ENCODE results near the gene CREBBP. TPM values are rescaled to one million over a fixed set of nuclear protein-coding genes. Genes with fewer than 3 reads are reported as not detected.

The CREBBP gene
- total and polyA plus RNA-seq, 2 donors = 11.6 to 20.7 TPM

- Histone ChIP-seq H3K36me3 (ENCODE audit: control insufficient read depth in 2 of 2, insufficient read depth in 2 of 2, low read length in 1 of 2) (peaks cover 0 to 11% of the 10 kb centered on the region in 2 donors), H3K4me1 (ENCODE audit: control insufficient read depth in 2 of 2, insufficient read depth in 2 of 2, low read length in 2 of 2) (peaks cover 0 to 3% of the 10 kb centered on the region in 2 donors), H3K9me3 (ENCODE audit: control insufficient read depth in 2 of 2, insufficient read depth in 1 of 2, low read length in 1 of 2) (no peaks in the 10 kb centered on the region), H3K4me3 (ENCODE audit: low read length in 2 of 2) (no peak overlapping the region), H3K27ac (ENCODE audit: low read depth in 1 of 2, low read length in 1 of 2) (no peak overlapping the region), H3K27me3 (ENCODE audit: control insufficient read depth in 2 of 2, insufficient read depth in 1 of 2, low read length in 1 of 2) (no peaks in the 10 kb centered on the region)
- WGBS = 71% methylated on average over 1 of the region's 1 CpG
- no peak for DNase-seq (ENCODE audit: low read depth in 6 of 9, low spot score in 9 of 9)
These were observed 81.2 kb downstream of the CREBBP start for GRCh38 chr16:3799354-3799753.

DNA sequence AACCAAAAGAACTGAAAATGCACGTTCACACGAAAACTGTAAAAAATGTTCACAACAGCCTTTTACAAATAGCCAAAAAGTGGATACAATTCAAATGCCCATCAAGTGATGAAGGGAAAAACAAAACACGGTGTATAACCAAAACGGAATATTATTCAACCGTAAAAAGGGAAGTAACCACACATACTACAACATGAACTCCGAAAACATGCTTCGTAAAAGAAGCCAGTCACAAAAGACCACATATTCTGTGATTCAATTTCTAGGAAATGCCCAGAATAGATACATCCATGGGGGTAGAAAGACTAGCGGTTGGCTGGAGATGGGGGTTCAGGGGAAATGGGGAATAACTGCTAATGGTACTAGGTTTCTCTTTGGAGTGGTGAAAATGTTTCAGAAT, 81.7 kb downstream of the CREBBP start:
- peaks cover 0 to 3% of the 10 kb centered on the region in 2 donors for H3K4me1 ChIP-seq (ENCODE audit: control insufficient read depth in 2 of 2, insufficient read depth in 2 of 2, low read length in 2 of 2)
- H3K9me3 ChIP-seq (ENCODE audit: control insufficient read depth in 2 of 2, insufficient read depth in 1 of 2, low read length in 1 of 2) = no peaks in the 10 kb centered on the region
- H3K4me3 ChIP-seq (ENCODE audit: low read length in 2 of 2) = no peak overlapping the region
- no peak overlapping the region for H3K27ac ChIP-seq (ENCODE audit: low read depth in 1 of 2, low read length in 1 of 2)
- no peak for DNase-seq (ENCODE audit: low read depth in 6 of 9, low spot score in 9 of 9)
- WGBS = 95% methylated on average over 8 of the region's 8 CpGs
- no peaks in the 10 kb centered on the region for H3K27me3 ChIP-seq (ENCODE audit: control insufficient read depth in 2 of 2, insufficient read depth in 1 of 2, low read length in 1 of 2)
- peaks cover under 1 to 12% of the 10 kb centered on the region in 2 donors for H3K36me3 ChIP-seq (ENCODE audit: control insufficient read depth in 2 of 2, insufficient read depth in 2 of 2, low read length in 1 of 2)

GRCh38 chr16:3797904-3798811, 82.4 kb downstream of the CREBBP start:
- peaks cover 7 to 14% of the 10 kb centered on the region in 2 donors for H3K36me3 ChIP-seq (ENCODE audit: control insufficient read depth in 2 of 2, insufficient read depth in 2 of 2, low read length in 1 of 2)
- DNase-seq (ENCODE audit: low read depth in 6 of 9, low spot score in 9 of 9) = no peak
- H3K4me1 ChIP-seq (ENCODE audit: control insufficient read depth in 2 of 2, insufficient read depth in 2 of 2, low read length in 2 of 2) = peaks cover 0 to 7% of the 10 kb centered on the region in 2 donors
- 90% methylated on average over 10 of the region's 10 CpGs for WGBS
- no peak overlapping the region for H3K4me3 ChIP-seq (ENCODE audit: low read length in 2 of 2)
- no peaks in the 10 kb centered on the region for H3K9me3 ChIP-seq (ENCODE audit: control insufficient read depth in 2 of 2, insufficient read depth in 1 of 2, low read length in 1 of 2)
- H3K27me3 ChIP-seq (ENCODE audit: control insufficient read depth in 2 of 2, insufficient read depth in 1 of 2, low read length in 1 of 2) = no peaks in the 10 kb centered on the region
- H3K27ac ChIP-seq (ENCODE audit: low read depth in 1 of 2, low read length in 1 of 2) = no peak overlapping the region

- H3K36me3 ChIP-seq (ENCODE audit: control insufficient read depth in 2 of 2, insufficient read depth in 2 of 2, low read length in 1 of 2) = peaks cover 14 to 18% of the 10 kb centered on the region in 2 donors
- H3K27me3 ChIP-seq (ENCODE audit: control insufficient read depth in 2 of 2, insufficient read depth in 1 of 2, low read length in 1 of 2) = no peaks in the 10 kb centered on the region
- H3K4me3 ChIP-seq (ENCODE audit: low read length in 2 of 2) = no peak overlapping the region
- WGBS = 4% methylated on average over 1 of the region's 1 CpG
- no peaks in the 10 kb centered on the region for H3K9me3 ChIP-seq (ENCODE audit: control insufficient read depth in 2 of 2, insufficient read depth in 1 of 2, low read length in 1 of 2)
- H3K4me1 ChIP-seq (ENCODE audit: control insufficient read depth in 2 of 2, insufficient read depth in 2 of 2, low read length in 2 of 2) = peaks cover 0 to 12% of the 10 kb centered on the region in 2 donors
- H3K27ac ChIP-seq (ENCODE audit: low read depth in 1 of 2, low read length in 1 of 2) = no peak overlapping the region
- peak in 2 of 9 donors; percentile 20 to 42 for DNase-seq (ENCODE audit: low read depth in 6 of 9, low spot score in 9 of 9)
These were observed 83.0 kb downstream of the CREBBP start for GRCh38 chr16:3797473-3797872.

DNA sequence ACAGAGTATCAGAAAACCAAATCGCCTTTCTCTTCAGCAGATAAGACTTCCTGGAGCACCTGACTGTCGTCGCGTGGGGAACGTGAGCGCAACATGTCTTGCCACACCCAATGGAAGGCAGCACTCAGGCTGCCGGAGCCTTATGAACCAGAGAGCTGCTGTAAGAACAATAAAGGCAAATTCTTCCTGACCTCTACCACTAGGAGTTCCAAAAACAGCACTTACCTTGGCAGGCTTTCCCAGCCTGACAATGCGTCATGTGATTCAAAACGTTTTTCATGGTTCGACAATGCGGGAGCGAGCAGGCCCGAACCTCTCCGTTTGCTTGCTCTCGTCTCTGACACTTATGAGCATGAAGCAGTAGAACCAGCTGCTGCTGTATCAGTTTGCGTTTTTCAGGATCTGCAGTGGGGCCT, 87.3 kb downstream of the CREBBP start:
- 92% methylated on average over 16 of the region's 16 CpGs for WGBS
- Histone ChIP-seq H3K36me3 (ENCODE audit: control insufficient read depth in 2 of 2, insufficient read depth in 2 of 2, low read length in 1 of 2) (peaks cover 45 to 48% of the 10 kb centered on the region in 2 donors), H3K27ac (ENCODE audit: low read depth in 1 of 2, low read length in 1 of 2) (no peak overlapping the region), H3K27me3 (ENCODE audit: control insufficient read depth in 2 of 2, insufficient read depth in 1 of 2, low read length in 1 of 2) (no peaks in the 10 kb centered on the region), H3K9me3 (ENCODE audit: control insufficient read depth in 2 of 2, insufficient read depth in 1 of 2, low read length in 1 of 2) (no peaks in the 10 kb centered on the region), H3K4me1 (ENCODE audit: control insufficient read depth in 2 of 2, insufficient read depth in 2 of 2, low read length in 2 of 2) (peaks cover 0 to 21% of the 10 kb centered on the region in 2 donors), H3K4me3 (ENCODE audit: low read length in 2 of 2) (no peak overlapping the region)
- peak in 3 of 9 donors; percentile 12 to 40 (median 12) for DNase-seq (ENCODE audit: low read depth in 6 of 9, low spot score in 9 of 9)

- H3K27me3 ChIP-seq (ENCODE audit: control insufficient read depth in 2 of 2, insufficient read depth in 1 of 2, low read length in 1 of 2) = no peaks in the 10 kb centered on the region
- H3K4me3 ChIP-seq (ENCODE audit: low read length in 2 of 2) = no peak overlapping the region
- whole genome bisulfite sequencing = 95% methylated on average over 12 of the region's 12 CpGs
- H3K9me3 ChIP-seq (ENCODE audit: control insufficient read depth in 2 of 2, insufficient read depth in 1 of 2, low read length in 1 of 2) = no peaks in the 10 kb centered on the region
- peaks cover 0 to 18% of the 10 kb centered on the region in 2 donors for H3K4me1 ChIP-seq (ENCODE audit: control insufficient read depth in 2 of 2, insufficient read depth in 2 of 2, low read length in 2 of 2)
- no peak overlapping the region for H3K27ac ChIP-seq (ENCODE audit: low read depth in 1 of 2, low read length in 1 of 2)
- H3K36me3 ChIP-seq (ENCODE audit: control insufficient read depth in 2 of 2, insufficient read depth in 2 of 2, low read length in 1 of 2) = peaks cover 51 to 53% of the 10 kb centered on the region in 2 donors
- DNase-seq (ENCODE audit: low read depth in 6 of 9, low spot score in 9 of 9) = no peak
These were observed 88.0 kb downstream of the CREBBP start for GRCh38 chr16:3792472-3793012.

- peaks cover 53 to 55% of the 10 kb centered on the region in 2 donors for H3K36me3 ChIP-seq (ENCODE audit: control insufficient read depth in 2 of 2, insufficient read depth in 2 of 2, low read length in 1 of 2)
- H3K9me3 ChIP-seq (ENCODE audit: control insufficient read depth in 2 of 2, insufficient read depth in 1 of 2, low read length in 1 of 2) = no peaks in the 10 kb centered on the region
- H3K4me3 ChIP-seq (ENCODE audit: low read length in 2 of 2) = no peak overlapping the region
- H3K27me3 ChIP-seq (ENCODE audit: control insufficient read depth in 2 of 2, insufficient read depth in 1 of 2, low read length in 1 of 2) = no peaks in the 10 kb centered on the region
- peaks cover 0 to 18% of the 10 kb centered on the region in 2 donors for H3K4me1 ChIP-seq (ENCODE audit: control insufficient read depth in 2 of 2, insufficient read depth in 2 of 2, low read length in 2 of 2)
- H3K27ac ChIP-seq (ENCODE audit: low read depth in 1 of 2, low read length in 1 of 2) = no peak overlapping the region
- WGBS = 98% methylated on average over 8 of the region's 8 CpGs
- no peak for DNase-seq (ENCODE audit: low read depth in 6 of 9, low spot score in 9 of 9)
These were observed 88.8 kb downstream of the CREBBP start for GRCh38 chr16:3791701-3792100.

DNA sequence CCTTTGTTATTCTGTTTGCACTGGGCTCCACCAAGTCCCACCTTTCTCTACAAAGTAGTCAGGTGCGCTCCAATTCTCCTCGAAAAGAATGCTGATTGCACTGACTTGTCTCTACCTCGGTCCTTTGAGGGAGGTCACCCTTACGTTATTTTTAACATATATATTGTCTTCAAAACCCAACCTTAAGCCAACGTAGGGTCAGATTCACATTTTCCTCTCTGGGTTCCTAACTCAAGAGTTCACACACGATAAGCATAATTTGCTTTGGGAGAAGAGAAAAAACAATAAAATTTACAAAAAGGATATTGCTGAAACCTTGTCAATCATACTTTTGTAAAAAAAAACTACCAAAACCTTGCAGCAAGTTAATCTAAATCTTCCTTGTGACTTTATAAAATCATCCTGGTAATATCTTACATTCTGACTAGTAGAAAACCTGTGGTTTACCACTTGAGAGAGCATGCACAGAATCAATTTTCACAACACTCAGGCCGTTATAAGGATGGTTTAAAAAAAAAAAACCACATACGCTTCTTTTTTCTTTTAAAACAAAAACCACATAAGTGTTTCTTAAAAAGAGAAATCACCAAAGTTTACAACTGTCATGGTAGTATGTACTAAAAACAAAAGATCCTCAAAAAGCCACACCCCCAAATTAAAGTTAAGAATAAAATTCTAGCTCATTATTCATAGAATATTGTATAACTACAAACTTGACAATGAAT, 91.0 kb downstream of the CREBBP start:
- Histone ChIP-seq H3K4me3 (ENCODE audit: low read length in 2 of 2) (no peak overlapping the region), H3K27me3 (ENCODE audit: control insufficient read depth in 2 of 2, insufficient read depth in 1 of 2, low read length in 1 of 2) (no peaks in the 10 kb centered on the region), H3K36me3 (ENCODE audit: control insufficient read depth in 2 of 2, insufficient read depth in 2 of 2, low read length in 1 of 2) (peaks cover 60 to 70% of the 10 kb centered on the region in 2 donors), H3K9me3 (ENCODE audit: control insufficient read depth in 2 of 2, insufficient read depth in 1 of 2, low read length in 1 of 2) (no peaks in the 10 kb centered on the region), H3K27ac (ENCODE audit: low read depth in 1 of 2, low read length in 1 of 2) (no peak overlapping the region), H3K4me1 (ENCODE audit: control insufficient read depth in 2 of 2, insufficient read depth in 2 of 2, low read length in 2 of 2) (peaks cover 0 to 18% of the 10 kb centered on the region in 2 donors)
- WGBS = 54% methylated on average over 8 of the region's 8 CpGs
- DNase-seq (ENCODE audit: low read depth in 6 of 9, low spot score in 9 of 9) = peak in 7 of 9 donors; percentile 13 to 74 (median 31)
